Gastrocnemius medialis (tissue), 4 donors: Measurements from ENCODE around the gene SEMA3E. TPM values are rescaled to one million over a fixed set of nuclear protein-coding genes. Genes with fewer than 3 reads are reported as not detected.

Source experiments
- ATAC-seq, 2 donors: fragments of 150-250 bp; one replicate each; pipeline ENCODE4 v1.9.1; 2016
- DNase-seq, 2 donors: peaks; one replicate each; pipeline ENCODE4 v3.0.0-alpha.2; 2019
- H3K27ac ChIP-seq, 4 donors: fragments of 200-600 bp; sonication (generic); 1 replicate in 1 of 4; 2 replicates in 3 of 4; pipeline ENCODE4 v1.5.1; 2016 to 2018; ENCODE audit warnings: mild to moderate bottlenecking in 2 of 4, moderate library complexity in 1 of 4
- H3K27me3 ChIP-seq, 3 donors: fragments of 200-600 bp; sonication (generic) in 2 of 3; 1 replicate in 1 of 3; 2 replicates in 2 of 3; pipeline versions ENCODE4 v1.5.1 to v1.6.0; 2016 to 2019; ENCODE audit warnings: mild to moderate bottlenecking in 1 of 3, moderate library complexity in 1 of 3
- H3K36me3 ChIP-seq, 2 donors: fragments of 200-600 bp; sonication (generic) in 1 of 2; one replicate each; pipeline ENCODE4 v1.5.1; 2017 to 2018
- H3K4me1 ChIP-seq, 2 donors: fragments of 200-600 bp; sonication (generic) in 1 of 2; one replicate each; pipeline ENCODE4 v1.5.1; 2016 to 2017; ENCODE audit warnings: mild to moderate bottlenecking in 2 of 2
- H3K4me3 ChIP-seq, 4 donors: fragments of 200-600 bp; sonication (generic) in 3 of 4; 1 replicate in 1 of 4; 2 replicates in 3 of 4; pipeline ENCODE4 v1.5.1; 2016 to 2019; ENCODE audit warnings: mild to moderate bottlenecking in 2 of 4
- H3K9me3 ChIP-seq, 3 donors: fragments of 200-600 bp; sonication (generic) in 2 of 3; 1 replicate in 1 of 3; 2 replicates in 2 of 3; pipeline ENCODE4 v1.5.1; 2016 to 2019
- POLR2A ChIP-seq, 2 donors: fragments of 450-650 bp; IDR thresholded peaks; one replicate each; pipeline ENCODE4 v1.6.1; 2017; ENCODE audit warnings: antibody characterized with exemption in 2 of 2, mild to moderate bottlenecking in 2 of 2, moderate library complexity in 2 of 2
- in situ Hi-C, 4 donors: fragments of 200-750 bp; cut with MboI; loops; one replicate each; pipeline versions ENCODE4 v1.15.0 to v1.8.0; 2017; ENCODE audit warnings: low sequenced_read_pairs in 4 of 4
- intact Hi-C: fragments of 100-400 bp; cut with DNase I; formaldehyde crosslinking; loops from one replicate; pipeline ENCODE4 v1.15.1; 2023; ENCODE audit warnings: low total_unique reads
- total RNA-seq, 4 donors: library from RNA; depleted of rRNA; stranded (reverse); fragments of >200 nt; gene quantifications; one replicate each; pipeline versions ENCODE4 v1.1.0 to v1.2.3, GENCODE V29; 2016
- TF ChIP-seq, protein P1 (sequence below), 5 experiments: fragments of 450-650 bp in 3 of 5; fragments of 200-600 bp in 2 of 5; sonication (generic) in 2 of 5; IDR thresholded peaks in 4 of 5; conservative IDR thresholded peaks in 1 of 5; 1 replicate in 4 of 5; 2 replicates in 1 of 5; pipeline ENCODE4 v1.5.1; 2016 to 2019; ENCODE audit warnings: antibody characterized with exemption in 5 of 5, mild to moderate bottlenecking in 3 of 5, moderate library complexity in 3 of 5

The SEMA3E gene
- total RNA-seq, 4 donors from 2014 or later = 0.22 to 0.41 (median 0.32) TPM; not detected in 1

DNA sequence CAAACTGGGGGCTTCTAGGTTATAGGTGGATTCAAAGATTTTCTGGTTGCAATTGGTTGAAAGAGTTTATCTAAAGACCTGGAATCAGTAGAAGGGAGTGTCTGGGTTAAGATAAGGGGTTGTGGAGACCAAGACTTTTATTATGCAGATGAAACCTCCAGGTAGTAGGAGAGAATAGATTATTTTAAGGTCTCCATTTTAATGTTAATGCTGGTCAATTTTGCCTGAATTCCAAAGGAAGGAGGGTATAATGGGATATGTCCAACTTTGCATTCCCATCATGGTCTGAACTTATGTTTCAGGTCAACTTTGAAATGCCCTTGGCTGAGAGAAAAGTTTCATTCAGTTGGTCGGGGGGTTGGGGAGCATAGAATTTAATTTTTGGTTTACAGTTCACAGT is 44.3 kb upstream of the SEMA3E start:
- no peaks in the 10 kb centered on the region for H3K36me3 ChIP-seq
- intact Hi-C loops (no loop called here), in situ Hi-C loops (no loop called here)
- no peak overlapping the region for H3K27ac ChIP-seq
- no peak overlapping the region for H3K4me3 ChIP-seq
- no peaks in the 10 kb centered on the region for H3K27me3 ChIP-seq
- DNase-seq (no peak), ATAC-seq (no peak)
- H3K4me1 ChIP-seq = no peaks in the 10 kb centered on the region
- no peaks in the 10 kb centered on the region for H3K9me3 ChIP-seq
- TF ChIP-seq POLR2A (IDR thresholded peaks at IDR 0.05) = no peak
- TF ChIP-seq, protein P1, sequence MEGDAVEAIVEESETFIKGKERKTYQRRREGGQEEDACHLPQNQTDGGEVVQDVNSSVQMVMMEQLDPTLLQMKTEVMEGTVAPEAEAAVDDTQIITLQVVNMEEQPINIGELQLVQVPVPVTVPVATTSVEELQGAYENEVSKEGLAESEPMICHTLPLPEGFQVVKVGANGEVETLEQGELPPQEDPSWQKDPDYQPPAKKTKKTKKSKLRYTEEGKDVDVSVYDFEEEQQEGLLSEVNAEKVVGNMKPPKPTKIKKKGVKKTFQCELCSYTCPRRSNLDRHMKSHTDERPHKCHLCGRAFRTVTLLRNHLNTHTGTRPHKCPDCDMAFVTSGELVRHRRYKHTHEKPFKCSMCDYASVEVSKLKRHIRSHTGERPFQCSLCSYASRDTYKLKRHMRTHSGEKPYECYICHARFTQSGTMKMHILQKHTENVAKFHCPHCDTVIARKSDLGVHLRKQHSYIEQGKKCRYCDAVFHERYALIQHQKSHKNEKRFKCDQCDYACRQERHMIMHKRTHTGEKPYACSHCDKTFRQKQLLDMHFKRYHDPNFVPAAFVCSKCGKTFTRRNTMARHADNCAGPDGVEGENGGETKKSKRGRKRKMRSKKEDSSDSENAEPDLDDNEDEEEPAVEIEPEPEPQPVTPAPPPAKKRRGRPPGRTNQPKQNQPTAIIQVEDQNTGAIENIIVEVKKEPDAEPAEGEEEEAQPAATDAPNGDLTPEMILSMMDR (IDR thresholded peaks at IDR 0.05 in 4 of 5, conservative IDR thresholded peaks at IDR 0.05 in 1 of 5) = no peak

DNA sequence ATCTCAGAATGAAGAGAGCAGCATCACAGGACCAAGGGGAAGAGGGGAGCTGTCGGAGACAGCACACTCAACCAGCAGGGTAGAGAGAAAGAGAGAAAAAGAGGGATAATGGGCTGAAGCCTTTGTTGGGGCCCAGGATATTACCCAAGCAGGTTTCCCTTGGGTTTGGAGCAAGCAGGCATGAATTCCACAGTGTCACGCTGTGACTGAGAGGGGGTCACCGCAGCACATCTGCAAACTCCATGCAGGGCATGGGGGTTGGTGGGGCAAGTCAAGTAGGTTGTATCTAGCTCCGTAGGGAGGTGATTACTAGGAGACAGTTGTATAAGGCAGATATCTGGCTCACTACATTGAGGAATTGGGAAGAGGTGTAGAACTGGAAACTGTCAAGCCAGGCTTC is 42.2 kb upstream of the SEMA3E start:
- no peak for ATAC-seq
- in situ Hi-C loops = no loop called here
- Histone ChIP-seq H3K36me3 (no peaks in the 10 kb centered on the region), H3K9me3 (no peaks in the 10 kb centered on the region), H3K4me1 (no peaks in the 10 kb centered on the region), H3K27me3 (no peaks in the 10 kb centered on the region), H3K27ac (no peak overlapping the region), H3K4me3 (no peak overlapping the region)
- intact Hi-C loops = no loop called here
- DNase-seq = no peak
- TF ChIP-seq, protein P1 (IDR thresholded peaks at IDR 0.05 in 4 of 5, conservative IDR thresholded peaks at IDR 0.05 in 1 of 5) = no peak
- TF ChIP-seq POLR2A (IDR thresholded peaks at IDR 0.05) = no peak

DNA sequence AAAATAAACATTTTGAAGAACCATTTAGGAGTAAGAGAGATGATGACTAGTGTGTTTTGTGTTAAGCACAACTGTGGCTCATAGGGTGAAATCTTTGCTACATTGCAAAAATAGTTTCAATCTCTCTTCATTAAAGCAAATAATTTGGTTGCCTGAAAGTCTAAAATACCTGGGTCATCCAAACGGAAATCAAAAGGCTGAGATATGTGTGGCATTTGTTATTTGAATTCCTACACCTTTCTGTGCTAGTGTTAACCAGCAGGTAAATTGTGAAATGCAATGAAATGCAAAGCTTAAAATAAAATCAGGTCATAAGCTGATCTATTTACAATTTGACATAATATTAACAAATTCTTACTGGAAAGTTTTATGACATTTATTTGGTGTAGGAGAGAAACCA is 40.9 kb upstream of the SEMA3E start:
- Histone ChIP-seq H3K4me3 (no peak overlapping the region), H3K27me3 (no peaks in the 10 kb centered on the region), H3K9me3 (no peaks in the 10 kb centered on the region), H3K4me1 (no peaks in the 10 kb centered on the region), H3K27ac (no peak overlapping the region), H3K36me3 (no peaks in the 10 kb centered on the region)
- ATAC-seq (no peak), DNase-seq (no peak)
- in situ Hi-C loops (no loop called here), intact Hi-C loops (no loop called here)
- no peak for TF ChIP-seq POLR2A (IDR thresholded peaks at IDR 0.05)
- TF ChIP-seq, protein P1 (IDR thresholded peaks at IDR 0.05 in 4 of 5, conservative IDR thresholded peaks at IDR 0.05 in 1 of 5) = no peak

DNA sequence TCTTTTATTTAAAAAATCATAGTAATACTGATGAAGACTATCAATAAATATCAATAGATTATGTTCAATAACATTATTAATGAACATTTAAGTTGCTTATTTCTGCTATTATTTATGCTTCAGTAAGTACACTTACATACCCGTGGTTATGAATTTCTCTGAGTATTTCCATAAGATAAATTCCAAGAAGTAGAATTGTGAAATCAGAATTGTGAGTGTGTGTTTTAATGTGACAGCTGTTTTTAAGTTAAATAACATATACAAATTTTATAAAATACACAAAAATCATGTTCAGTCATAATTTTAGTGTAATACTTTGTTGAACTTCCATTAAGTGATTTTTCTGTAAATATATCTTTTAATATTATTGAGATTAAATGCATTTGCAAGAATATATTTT is 37.5 kb upstream of the SEMA3E start:
- Histone ChIP-seq H3K27me3 (no peaks in the 10 kb centered on the region), H3K9me3 (no peaks in the 10 kb centered on the region), H3K27ac (no peak overlapping the region), H3K4me3 (no peak overlapping the region), H3K36me3 (no peaks in the 10 kb centered on the region), H3K4me1 (no peaks in the 10 kb centered on the region)
- in situ Hi-C loops (no loop called here), intact Hi-C loops (no loop called here)
- no peak for ATAC-seq
- TF ChIP-seq, protein P1 (IDR thresholded peaks at IDR 0.05 in 4 of 5, conservative IDR thresholded peaks at IDR 0.05 in 1 of 5) = no peak
- no peak for TF ChIP-seq POLR2A (IDR thresholded peaks at IDR 0.05)
- DNase-seq = no peak

DNA sequence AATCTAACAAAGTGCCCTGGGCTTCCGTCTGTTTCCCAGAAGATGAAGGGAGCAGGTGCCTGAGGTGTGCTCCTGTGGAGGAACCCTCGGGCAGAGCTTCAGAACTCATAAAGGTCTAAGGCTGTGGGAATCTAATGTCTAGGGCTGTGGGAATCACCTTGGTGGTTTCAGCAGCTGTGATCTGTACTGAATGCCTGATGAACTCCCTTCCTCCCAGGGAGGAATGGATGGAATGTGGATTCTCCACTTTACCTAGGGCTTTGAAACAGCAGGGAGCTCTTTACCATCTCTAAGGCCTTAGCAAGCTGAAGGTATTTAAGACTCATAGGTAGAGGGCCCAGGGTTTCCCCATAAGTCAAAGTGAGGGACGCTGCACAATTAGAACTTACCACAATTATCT is 36.0 kb upstream of the SEMA3E start:
- Histone ChIP-seq H3K4me1 (no peaks in the 10 kb centered on the region), H3K27ac (no peak overlapping the region), H3K4me3 (no peak overlapping the region), H3K36me3 (no peaks in the 10 kb centered on the region), H3K27me3 (no peaks in the 10 kb centered on the region), H3K9me3 (no peaks in the 10 kb centered on the region)
- in situ Hi-C loops (no loop called here), intact Hi-C loops (no loop called here)
- no peak for DNase-seq
- ATAC-seq = no peak
- TF ChIP-seq POLR2A (IDR thresholded peaks at IDR 0.05) = no peak
